NK-92 treated with Interleukin-12 subunit alpha and Interleukin-12 subunit beta, amount 100 ng/mL, for 24 hours (cell line): Measurements from ENCODE around the gene CADM2.

ENCODE experiments used
- DNase-seq: peaks from one replicate; lab custom pipeline; 2025; lab: John Stamatoyannopoulos, UW

CADM2 gene

DNA sequence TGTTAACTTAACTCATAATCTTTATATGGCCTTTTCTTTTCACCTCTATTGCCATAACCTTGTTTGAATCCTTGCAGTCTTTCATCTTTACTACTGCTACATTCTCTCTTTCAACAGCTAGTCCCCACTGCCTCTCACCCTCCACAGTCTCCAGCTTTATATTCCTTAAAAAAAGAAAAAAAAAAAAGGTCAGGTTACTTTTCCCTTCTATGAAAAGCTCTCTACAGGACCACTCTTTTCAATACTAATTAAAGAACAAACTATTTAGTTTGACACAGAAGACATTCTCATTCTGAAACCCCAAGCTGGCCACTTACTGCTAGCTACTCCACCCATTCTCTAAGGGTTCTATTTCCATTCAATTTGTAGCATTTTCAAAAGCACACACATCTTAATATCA lies 25.6 kb downstream of the CADM2 start:
- no peak for DNase-seq

DNA sequence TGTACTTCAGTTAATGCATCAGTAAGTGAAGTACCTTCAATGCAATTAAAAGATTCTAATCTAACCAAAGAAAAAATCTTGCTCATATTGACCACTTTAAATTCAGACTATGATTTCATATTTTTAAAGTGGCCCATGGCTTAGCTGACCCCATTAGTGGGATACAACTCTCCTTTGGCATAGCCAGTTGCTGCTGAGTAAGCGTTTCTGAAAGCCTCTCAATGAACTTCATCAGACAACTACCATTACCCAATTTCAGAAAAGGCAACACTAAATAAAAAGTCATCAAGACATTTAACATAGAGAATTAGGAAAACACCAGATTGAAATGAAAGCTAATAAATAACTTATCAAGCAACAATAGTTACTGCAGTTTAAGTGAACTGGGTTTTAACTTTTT lies 27.0 kb downstream of the CADM2 start:
- DNase-seq = no peak

DNA sequence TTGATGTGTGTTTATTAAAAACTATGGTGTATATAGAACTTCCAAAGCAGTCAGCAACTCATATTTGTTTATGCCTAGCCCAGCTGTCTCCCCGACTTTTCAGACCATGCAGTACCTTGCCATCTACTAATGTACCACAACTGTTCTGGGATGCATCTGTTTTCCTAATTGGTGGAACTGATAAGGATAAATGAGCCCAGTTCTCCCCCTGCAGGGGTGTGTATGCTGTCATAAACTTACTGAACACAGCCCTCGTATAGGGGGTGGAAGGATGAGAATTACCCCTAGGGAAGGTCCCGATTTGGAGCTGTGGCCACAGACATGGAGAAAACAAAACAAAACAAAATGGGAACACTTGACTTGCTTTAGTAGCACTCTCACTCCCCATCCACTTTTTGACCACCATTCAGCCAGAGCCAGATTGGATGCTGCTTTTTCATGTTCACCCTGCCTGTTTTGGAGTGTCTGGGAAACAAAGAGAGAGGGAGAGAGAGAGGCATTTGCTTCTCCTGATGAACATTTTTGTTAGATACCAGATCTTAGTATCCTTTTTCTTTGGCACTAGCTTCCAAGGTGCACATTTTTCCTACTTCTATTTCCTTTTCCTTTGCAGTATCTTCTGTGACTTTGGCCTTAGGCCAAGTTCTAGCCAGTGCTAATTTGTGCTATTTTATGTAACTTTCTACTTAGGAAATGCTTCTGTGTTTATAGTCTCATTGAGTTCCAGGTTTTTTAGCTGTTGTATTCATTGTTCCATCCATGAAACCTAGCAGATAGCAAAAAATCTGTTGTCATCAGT lies 29.1 kb downstream of the CADM2 start:
- no peak for DNase-seq

DNA sequence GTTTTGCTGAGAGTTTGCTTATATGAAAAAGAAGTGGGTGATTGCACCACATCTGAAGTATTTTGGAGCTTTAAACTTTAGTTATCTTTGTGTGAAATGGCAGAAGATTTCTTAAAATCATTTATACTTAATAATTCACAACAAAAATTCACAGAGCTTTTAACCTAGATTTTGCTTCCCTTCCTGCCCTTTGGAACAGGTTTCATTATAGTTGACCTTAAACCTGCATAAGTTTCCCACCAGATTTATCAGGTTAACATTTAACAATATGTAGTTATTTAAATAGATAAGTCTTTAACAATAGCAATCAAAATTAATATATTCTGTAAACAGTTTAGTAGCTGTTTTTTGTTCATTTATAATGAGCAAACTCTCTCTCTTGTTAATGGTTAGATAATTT lies 30.3 kb downstream of the CADM2 start:
- DNase-seq = no peak

DNA sequence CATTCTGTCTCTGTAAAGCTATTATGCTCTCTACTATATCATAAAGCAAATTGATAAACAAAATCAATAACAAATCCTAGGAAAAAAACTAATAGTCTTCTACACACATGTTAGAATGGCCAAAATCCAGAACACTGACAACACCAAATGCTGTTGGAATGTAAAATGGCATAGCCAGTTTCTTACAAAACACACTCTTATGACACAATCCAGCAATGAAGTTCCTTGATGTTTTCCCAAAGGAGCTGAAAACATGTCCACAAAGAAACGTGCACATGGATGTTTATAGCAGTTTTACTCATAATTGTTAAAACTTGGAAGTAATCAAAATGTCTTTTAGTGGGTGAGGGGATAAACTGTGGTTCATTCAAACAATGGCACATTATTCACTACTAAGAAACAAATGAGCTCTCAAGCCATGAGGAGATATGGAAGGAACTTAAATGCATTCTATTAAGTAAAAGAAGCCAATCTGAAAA lies 32.7 kb downstream of the CADM2 start:
- no peak for DNase-seq

DNA sequence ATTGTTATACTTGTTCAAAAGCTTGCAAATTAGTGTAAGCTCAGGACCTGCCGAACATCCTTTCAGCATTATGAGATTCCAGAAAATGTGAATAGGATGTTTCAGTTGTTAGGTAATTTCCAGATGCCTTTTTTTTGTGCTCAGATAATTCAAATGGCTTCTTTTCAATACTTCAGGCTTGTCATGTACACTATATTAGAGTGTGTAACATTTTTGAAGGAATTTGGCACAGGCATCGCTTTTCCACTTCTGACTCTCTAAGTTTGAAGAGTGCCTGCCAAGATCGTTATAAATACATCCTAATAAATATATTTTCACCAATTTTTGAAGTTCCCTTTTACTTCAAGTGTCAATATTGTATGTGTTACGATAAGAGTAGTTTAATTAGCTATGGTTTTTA lies 35.2 kb downstream of the CADM2 start:
- DNase-seq = no peak

DNA sequence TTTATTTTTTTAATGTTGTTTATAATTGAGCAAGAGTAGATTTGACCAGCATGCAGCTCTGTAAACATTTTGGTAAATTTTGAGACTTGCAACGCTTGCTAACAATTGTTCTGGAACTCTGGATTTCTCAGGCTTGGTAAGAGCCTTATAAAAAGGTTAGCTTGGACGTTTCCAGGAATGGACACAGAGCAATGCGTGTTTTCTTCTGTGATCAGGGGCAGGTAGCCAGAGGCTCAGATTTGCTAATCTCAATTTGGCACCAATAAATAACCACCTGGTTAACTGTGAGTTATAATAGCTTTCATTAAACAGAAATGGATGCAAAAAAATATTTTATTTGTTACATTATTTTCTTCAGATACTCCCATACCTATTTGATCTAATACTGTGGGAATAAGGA lies 39.8 kb downstream of the CADM2 start:
- no peak for DNase-seq

DNA sequence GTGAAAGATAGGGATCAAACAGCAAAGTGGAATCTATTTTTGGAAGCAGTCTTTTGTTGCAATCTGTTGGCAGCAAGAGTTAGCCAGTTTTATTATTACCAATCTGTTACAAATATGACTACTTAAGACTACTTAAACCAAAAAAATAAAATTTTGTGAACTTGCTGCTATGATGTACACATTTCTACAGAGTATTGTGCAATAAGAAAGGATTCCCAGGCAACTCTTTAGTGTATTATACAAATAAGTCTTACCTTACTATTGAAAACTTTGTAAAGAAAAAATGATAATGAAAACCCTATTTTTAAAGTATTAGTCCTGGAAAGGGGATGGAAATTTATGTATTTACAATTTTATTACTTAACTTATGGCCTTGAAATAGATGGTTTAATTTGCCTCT lies 44.7 kb downstream of the CADM2 start:
- no peak for DNase-seq

DNA sequence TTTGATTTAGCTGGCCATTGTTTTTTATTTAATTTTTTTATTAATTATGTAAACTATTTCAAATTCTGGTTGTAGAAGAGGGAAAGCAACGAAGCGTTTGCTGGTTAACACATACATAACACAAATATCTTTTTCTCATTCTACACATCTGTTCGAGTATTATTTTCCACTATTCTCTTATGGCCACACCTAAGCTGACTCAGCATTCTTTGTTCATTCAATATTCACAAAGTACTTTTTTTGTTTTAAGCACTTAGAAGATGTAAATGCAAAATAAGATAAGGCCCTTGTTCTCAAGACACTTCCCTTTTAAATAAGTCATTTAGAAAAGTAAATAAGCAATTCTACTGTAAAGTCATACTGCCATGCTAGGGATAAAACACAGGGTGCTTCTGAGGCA lies 45.4 kb downstream of the CADM2 start:
- DNase-seq = no peak

DNA sequence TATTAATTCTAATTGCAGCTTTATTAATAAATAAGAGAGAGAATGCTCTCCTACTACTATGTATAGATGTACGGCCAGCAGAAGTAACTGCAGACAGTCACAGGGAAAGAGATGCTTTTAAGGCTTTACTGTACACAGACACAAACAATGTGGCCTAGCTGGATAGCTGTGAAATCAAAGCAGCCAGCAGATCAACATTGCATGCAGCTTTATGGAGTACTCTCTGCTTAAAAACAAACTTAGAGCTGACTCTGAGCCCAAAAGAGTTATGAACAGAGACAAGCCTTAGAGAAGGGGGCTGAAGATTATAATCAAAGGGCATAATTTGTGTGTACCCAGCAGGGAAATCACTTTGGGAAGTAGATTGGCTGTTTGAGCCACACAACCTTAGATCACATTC lies 47.2 kb downstream of the CADM2 start:
- DNase-seq = no peak

DNA sequence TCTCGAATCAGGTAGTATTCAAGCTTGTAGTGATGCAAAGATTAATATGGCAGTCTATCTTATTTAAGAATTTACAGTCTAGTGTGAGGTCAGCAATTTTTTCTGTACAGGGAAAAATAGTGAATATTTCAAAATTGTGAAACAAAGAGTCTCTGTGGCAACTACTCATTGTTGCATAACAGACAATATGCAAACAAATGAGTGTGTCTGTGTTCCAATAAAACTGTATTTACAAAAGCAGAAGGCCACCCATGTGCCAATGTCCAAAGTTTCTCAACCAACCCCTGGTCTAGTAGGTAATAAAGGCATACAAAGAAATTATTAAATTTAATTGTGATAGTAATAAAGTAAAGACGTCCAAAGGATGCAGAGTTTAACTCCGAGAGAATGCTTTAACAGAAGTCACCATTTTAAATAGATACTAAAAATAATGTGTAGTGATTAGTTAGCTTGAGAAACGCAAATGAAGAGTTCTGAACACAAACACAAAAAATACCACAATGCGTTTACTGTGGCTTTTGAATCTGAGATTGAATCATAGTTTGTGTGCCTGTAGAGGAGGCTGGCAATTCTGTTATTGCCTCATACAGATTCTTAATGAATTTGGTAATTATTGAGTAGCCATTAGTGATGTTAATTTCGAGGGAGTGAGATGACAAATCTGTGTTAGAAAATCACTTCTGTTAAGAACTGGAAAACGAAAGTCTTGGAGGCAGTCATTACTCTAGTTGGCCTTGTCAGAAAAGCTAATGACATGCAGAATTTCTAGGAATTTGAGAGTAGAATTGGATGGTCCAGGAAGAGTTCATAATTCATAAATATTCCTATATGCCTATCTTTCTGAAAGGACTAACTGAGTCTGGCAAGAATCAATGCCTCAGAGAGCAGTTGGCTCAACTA lies 48.7 kb downstream of the CADM2 start:
- DNase-seq = no peak

DNA sequence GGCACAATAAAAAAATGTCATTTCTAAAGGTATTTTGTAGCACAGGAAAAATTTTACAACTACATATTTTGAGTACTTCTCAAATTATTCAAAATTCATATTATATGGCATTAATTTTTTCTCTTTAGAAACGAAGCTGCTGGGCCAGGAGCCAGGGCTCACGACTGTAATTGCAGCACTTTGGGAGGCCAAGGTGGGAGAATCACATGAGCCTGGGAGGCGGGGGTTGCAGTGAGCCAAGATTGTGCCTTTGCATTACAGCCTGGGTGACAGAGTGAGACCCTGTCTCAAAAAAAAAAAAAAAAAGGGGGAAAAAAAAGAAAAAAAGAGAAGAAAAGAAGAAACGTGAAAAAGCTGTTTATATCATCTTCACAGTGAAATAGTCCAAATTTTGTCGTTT lies 62.0 kb downstream of the CADM2 start:
- no peak for DNase-seq

DNA sequence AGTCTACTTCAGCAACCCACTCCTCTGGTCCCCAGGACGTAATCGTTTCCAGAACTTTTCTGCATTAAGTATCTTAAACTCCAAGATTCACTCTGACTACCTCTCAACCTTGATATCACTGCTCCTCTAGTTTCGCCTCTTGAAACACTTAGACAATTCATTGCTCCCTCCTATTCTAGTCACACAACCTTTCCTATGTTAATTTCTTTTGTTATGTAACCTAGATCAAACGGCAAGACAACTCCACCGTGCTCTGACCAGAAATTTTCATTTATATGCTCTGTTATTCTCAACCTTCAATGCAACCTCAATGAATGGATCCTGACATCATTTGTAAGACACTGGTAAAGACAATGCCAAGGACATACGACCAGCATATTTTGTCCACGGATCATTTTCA lies 71.3 kb downstream of the CADM2 start:
- no peak for DNase-seq

DNA sequence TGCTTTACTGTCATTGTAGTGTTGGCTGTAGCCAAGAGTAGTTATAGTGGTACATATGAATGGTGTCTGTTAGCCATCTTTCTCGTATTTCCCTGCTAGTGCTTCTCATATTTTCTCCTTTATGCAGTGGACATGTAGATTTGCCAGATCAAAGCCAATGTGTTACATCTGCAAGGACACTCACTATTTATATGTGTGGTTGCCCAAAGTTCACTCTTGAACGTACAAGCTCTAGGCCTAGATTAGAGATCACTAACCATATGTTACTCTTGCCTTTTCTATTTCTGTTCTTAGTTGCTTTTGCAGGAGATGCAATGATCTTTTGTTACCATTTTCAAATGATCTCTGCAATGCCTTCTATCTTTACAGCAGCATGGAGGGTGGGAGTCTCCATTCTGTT lies 78.4 kb downstream of the CADM2 start:
- no peak for DNase-seq

DNA sequence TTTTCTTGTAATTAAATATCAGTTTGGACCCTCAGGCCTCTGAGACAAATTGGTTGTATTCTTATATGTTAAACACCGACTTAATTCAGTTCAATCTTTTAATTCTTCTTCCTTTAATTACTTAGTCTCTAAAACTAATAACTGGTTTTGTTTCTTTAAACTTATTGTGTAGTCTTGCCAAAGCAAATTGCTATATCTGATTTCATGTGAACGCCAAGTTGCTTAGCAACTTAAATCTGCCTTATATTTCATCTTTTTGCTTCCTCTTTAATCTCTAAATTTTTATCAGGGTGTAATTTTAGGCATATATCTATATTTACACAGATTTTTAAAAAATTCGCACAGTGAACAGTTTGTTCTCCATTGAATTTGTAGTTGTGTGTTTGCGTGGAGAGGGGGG lies 82.2 kb downstream of the CADM2 start:
- DNase-seq = no peak

DNA sequence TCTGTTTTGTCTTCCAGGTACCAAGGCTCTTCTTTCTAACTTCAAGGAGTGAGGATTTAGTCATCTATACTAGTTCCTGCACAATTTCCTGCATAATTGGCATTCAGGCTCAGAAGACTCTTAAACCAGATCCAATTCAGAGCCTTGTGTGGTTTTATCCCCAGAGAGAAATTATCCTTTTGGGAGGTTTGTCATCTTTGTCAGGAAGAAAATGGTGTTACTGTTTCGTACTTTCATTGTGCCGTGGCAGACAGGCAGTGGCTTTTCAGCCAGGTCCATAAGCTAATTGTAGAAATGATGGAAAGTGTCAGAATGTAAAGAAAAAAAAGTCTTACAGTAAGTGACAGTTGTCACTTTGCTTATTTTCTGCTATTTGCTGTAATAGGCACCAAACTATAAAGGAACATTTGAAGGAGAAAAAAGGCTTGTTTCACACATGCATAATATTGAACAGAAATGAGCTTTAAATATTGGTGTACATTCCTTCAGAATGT lies 82.8 kb downstream of the CADM2 start:
- DNase-seq = no peak

DNA sequence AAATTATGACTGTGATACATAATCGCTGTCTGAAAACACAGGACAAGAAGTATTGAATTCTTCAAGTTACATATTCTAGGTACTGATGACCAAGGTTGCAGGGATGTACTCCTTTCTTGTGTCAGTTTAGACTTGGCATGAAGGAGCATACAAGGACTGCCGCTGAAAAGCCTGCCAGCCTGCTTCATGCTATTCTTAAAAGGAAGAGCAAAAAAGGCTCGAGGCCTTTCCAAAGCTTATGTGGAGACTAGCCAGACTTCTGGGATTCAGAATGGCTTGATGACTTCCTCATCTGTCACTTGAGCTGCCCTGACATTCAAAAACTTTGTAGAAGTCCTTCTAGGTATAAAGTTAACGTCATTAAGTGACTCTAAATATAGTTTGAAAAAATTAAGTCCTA lies 92.0 kb downstream of the CADM2 start:
- no peak for DNase-seq

DNA sequence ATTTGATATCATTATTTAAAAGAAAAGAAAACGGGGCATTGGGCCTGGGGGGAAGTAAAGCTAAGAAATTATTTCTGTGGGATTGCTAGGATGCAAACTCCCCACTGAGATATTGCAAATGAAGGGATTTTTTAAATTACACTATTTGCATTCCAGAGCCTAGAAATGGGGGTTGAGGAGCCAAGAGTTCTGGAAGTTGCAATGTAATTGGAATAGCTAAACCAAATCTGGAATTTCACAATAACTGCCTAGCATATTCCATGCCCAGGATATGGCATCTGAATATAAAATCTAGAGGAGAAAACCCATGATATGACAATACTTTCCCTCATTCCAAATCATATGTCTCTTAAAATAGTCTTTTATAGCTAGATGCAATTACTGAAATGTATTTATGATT lies 93.0 kb downstream of the CADM2 start:
- no peak for DNase-seq

DNA sequence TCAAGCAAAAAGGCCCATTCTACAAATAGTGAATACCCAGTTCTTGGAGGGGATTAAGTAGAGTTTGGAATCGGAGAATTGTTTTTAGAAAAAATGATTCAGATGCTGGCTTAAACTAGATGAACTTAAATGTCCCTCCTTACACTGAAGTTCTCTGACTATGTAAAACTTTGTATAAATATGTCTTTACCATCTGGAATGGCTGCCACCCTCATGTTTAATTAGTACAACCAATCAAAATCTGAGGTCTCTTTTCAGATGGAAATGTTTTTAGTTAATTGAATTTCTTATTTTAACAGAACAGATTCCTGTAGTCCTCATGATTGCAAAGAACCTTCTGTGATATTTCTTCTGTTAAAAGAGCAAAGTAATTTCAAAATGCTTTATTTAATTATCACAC lies 94.8 kb downstream of the CADM2 start:
- no peak for DNase-seq

DNA sequence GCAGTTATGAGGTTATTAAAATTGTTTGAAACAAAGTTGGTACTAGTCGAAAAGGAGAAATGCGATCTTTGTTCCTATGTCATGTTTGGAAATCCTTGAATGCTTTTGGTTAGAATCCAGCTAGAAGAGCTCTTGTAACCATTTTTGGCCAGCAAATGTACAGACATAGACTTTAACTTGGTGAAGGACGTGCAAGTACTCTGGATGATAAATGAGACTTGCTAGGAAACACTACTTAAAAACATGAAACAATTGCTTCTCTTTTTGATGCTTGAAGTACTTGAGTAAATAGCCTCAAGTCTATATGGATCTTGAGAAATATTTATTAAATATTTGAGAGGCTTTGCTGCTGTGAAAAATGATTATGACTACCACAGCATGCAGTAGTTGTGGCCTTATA lies 95.8 kb downstream of the CADM2 start:
- DNase-seq = no peak

DNA sequence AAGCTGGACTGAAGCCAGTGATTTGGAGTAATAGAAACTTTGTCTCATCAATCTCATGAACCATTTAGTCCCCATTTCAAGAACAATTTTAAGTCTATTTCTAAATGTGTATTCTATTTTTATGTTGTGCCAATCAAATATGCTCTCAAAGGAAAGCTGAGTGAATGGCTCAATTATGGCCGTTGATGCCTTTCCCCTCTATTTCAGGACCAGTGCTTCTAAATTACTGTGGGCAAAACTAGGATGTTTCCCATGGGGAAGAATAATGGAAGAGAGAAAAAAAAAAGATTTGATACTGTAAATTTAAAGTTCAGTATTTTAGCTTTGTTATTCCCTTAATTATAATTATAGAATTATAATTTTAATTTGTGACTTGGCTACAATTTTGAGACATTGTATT lies 110.1 kb downstream of the CADM2 start:
- no peak for DNase-seq

DNA sequence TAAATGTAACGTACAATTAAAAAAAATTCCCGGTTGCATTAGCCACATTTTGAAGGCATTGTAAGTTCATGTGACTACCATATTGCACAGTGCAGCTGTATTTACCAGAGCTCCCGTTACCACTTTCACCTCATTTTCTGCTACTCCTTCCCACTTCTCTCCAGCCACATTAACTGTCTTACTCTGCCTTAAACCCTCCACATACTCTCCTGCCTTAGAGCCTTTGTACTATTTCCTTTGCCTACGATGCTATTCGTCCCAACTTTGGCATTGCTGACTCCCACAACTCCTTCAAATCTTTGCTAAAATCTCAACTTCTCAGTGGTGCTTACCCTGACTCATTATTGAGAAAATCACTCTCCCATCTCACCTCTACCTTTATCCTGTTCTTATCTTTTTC lies 115.2 kb downstream of the CADM2 start:
- DNase-seq = no peak

DNA sequence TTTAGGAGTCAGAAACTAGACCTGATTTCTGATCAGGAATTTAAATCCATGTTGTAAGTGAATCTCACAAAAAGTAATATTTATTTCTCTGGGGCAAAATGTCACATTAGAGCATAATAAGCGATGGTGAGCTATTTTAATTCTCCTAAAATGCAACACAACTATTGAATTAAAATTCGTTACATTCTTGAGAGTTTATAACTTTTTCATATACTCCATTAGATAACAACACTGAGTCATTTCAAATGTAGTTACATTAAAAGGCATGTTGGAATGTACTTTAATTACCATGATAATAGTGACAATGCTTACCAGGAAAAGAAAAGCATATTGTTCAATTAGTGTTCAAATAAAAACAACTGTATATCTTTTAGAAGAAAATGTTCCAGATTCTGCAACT lies 116.9 kb downstream of the CADM2 start:
- no peak for DNase-seq
